NCI-H2196 (cell line): ENCODE data around the gene JAM2.
"Not testable (repeated sequence)": the region's sequence is repeated elsewhere in the genome, so short reads cannot be mapped to it uniquely, and the experiment has no call there.

Experiments
- DNase-seq: peaks from one replicate; lab custom pipeline; 2025; ENCODE audit not compliant: unreplicated experiment; lab: John Stamatoyannopoulos, UW

The JAM2 gene, protein sequence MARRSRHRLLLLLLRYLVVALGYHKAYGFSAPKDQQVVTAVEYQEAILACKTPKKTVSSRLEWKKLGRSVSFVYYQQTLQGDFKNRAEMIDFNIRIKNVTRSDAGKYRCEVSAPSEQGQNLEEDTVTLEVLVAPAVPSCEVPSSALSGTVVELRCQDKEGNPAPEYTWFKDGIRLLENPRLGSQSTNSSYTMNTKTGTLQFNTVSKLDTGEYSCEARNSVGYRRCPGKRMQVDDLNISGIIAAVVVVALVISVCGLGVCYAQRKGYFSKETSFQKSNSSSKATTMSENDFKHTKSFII

GRCh38 chr21:25638660-25639550 lies at the start of gene JAM2:
Gene JAM2 (plus strand): TSS chr21:25639258. CDS start chr21:25639822, 564 bp downstream.
- no peak for DNase-seq

DNA sequence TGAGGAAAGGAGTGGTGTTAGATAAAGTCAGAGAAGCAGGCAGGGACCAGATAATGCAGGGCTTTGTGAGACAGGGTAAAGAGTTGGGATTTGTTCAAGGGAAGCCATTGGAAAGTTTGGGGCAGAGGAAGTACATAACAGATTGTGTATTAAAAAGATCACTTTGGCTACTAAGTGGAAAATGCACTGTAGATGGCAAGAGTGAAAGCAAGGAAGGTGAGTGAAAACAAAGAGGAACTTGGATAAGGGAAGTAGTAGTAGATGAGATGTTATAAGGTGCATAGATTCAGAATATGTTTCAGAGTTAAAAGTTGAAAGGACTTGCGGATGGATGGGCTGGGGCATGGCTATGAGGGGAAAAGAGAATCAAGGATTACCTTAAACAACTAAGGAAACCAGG lies 49.2 kb upstream of the JAM2 start:
- DNase-seq, result no peak

DNA sequence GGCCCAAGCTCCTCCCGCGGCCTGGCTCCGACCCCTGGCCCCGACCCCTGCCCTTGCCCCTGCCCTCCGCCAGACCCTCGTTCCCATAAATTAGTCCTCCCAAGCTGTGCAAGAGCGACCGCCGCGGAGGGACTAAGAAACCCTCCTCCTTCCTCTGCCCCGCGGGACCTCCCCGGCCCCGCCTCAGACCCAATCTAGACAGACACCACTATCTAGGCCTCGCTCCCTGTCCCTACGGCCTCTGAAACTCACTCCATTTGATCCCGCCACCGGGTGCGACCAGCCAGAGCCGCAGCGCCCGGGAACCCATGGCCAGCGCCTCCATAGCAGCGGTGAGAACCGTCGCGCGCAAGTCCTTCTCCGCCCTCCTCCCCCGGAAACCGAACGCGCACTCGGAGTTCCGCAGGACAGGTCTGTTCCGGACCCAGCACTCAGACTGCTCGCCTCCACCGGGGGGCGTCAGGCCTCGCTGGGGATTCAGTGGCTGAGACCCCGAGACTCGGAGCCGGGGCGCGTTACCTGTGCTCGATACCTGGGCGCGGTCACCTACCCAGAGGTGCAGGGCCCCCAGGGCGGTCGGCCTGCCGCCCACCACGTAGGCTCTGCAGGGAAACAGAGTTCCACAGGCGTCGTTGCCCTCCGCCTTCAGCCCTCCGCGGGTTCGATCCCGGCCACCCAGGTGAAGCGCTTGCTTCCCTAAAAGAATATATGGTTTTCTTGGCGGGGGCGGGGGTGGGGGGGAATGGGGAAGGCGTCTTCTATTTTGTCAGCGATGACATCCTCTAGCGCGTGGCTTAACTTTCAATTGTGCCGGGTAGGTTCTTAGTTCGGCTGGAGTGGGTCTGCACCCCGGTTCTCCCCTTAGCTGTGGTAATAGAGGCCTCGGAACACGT lies 31.7 kb upstream of the JAM2 start, which contains the start of gene MRPL39:
Gene MRPL39 (minus strand): TSS at position 331 of the 893 bp plus-strand sequence. CDS start 6 bp downstream, at position 325.
- peak; percentile 88 for DNase-seq

DNA sequence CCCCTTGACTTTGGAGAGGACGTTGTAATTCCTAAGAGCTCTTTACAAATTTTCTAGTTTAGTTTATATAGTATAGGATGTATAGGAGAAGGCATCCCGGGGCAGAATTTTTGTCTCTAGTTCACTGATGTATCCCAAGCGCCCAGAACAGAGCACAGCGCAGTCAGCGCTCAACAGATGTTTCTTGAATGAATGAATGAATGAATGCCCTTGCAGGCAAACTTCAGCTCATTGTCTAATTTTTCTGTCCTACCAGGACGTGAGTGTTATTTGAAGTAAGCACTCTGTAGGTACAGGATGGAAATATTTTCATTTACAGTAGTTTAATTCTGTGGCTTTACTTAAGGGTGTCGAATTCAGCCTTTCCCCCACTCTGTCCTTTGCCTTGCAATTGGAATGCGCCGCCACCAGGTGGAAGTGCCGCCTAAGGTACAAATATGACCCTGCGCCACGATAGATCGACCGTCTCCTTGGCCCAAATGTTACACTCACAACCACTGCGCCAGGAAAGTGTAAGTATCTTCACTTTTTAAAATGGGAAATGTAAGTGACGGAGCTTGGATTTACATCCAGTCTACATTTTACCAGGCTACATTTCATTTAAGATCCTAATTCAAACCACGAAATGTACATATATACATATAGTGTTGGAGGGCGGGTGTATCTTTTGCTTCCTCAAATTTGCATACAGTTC lies 30.9 kb upstream of the JAM2 start:
- DNase-seq, result peak; percentile 74

DNA sequence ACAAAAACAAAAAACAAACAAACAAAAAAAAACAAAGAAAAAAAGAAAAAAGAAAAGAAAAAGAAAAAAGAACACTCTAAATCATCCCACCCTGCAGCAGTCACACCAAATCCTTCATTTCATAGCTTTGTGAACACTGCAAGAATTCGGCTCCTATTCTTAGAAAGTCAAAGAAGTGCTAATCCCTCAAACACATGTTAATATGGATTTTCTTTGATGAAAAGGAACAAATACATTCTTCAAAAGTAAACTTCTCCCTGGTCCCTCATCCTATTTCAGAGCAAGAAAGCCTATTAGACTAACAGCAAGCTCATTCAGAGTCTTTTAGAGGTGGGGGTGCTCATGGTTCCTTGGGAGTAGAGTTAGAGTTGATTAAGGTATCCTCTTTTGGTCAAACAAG lies 24.6 kb upstream of the JAM2 start:
- DNase-seq, result no peak

GRCh38 chr21:25615880-25616279 lies 23.2 kb upstream of the JAM2 start:
- DNase-seq, result no peak

- no peak for DNase-seq
Observed at GRCh38 chr21:25619198-25619597, 19.9 kb upstream of the JAM2 start.

GRCh38 chr21:25624511-25624910 lies 14.5 kb upstream of the JAM2 start:
- no peak for DNase-seq

- no peak for DNase-seq
Observed at GRCh38 chr21:25625036-25625435, 14.0 kb upstream of the JAM2 start.

- not testable (repeated sequence) for DNase-seq
Observed at GRCh38 chr21:25625776-25626555, 13.1 kb upstream of the JAM2 start.

GRCh38 chr21:25626757-25627156 lies 12.3 kb upstream of the JAM2 start:
- DNase-seq, result no peak

DNA sequence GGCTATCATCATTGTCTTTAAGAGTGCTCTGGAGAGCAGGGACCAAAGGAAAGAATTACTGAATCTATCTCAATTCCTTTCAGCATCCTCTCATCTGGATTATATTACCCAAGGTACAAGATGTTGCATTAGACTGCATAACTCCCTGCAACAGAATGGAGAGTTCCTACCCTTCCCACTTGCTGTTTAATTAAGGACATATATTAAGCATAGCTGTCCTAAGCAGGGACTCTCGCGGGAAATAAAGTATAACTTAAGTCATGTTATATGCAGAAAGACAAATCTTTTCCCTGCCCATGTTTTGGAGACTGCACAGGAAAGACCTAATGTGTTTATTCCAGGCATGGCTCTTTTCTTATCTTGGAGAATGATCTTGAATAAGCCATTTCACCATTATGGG lies 6.8 kb upstream of the JAM2 start:
- no peak for DNase-seq

DNA sequence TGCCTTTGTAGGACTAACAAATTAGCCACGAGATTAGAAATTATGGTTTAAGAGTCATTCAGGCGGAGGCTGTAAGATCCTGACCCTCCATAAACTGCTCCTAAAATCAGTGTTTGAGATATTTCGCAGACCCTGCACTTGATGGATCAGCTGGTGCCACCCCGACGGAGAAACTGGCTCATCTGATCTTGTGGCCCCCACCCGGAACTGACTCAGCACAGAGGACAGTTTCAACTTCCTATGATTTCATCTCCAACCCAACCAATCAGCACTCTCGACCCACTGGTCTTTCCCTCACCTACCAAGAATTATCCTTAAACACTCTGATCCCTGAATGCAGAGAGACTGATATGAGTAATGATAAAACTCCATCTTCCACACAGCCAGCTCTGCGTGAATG lies 3.7 kb upstream of the JAM2 start:
- no peak for DNase-seq

DNA sequence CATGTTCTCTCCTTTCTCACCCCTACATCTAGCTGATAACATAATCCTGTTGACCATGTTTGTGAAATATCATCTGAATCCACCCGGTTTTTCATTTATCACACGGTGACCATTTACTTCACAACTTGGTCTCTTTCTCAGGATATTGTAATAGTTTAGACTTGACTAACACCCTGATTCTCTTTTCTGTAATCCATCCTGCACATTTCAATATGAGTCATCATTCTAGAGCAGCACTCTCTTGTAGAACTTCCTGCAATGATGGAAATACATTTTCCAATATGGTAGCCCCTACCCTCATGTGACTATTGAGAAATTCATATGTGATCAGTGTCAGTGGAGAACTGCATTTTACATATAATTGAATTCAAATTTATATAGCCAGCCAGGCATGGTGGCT lies 2.3 kb upstream of the JAM2 start:
- DNase-seq, result no peak

DNA sequence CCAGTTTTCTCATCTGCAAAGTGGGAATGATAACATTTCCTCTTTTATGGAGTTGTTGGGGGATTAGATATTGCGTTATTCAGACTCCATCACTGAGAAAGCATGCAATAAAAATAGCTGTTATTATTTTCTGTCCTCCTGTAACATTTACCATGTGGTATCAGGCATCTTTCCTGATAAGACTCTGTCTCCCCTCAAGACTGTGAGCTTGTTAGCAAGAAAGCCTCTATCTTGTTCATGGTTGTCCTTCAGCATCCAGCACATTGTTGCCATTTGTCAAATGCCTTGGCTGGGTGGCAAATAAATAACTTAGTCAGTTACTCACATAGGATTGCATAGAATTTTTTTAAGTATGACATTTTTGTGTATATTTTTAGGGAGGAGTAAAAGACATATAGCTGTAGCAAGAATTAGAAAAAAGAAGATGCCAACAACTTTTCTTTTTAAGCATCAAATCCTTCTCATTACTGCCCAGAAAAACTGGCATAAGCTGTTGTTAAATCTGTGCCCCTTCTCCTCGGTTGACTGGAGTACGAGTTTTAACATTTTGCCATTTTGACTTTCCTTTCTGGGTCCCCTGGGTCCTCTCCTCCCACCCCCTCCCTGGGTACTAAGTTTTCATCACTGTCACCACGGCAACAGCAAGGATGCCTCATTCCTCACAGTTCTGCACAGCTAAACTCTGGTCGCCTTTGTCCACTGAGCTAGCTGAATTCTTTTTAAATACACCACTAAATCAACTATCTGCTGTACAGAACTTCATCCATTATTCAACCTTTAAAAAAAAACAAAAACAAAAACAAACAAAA lies 1.0 kb upstream of the JAM2 start:
- DNase-seq, result no peak

GRCh38 chr21:25639551-25640201 lies 618 bp downstream of the JAM2 start:
- no peak for DNase-seq

DNA sequence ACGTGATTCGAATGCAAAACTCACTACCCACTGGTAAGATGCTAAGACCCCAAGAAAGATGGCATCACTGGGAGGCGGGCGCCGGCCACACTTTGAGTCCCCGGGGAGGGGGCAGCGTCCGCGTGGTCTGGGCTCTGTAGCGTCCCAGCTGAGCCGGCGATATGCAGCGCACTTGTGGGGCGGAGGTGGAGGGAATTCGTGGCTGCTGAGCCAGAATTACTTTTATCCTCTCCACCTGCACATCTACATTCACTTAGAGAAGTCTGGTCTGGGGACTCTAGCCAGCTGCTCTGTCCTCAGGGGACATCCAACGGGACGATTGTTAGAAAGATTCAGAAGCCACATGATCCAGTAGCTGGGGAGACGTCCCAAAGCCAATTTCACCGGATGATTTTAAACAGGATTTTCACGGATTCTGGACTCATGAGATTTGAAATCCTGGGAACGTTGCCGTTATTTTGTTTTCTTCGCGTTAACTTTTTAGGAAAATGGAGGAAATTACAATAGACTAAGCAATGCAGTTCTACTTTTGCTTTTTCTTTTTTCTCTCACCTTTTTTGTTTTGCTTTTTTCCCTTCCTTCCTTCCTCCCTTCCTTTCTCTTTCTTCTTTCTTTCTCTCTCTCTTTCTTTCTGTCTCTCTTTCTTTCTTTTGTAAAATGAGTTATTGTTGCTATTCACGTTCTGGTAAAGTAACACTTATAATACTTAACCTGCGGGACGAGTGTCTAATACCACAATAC lies 1.3 kb downstream of the JAM2 start:
- DNase-seq, result no peak

GRCh38 chr21:25640943-25641292 lies 1.9 kb downstream of the JAM2 start:
- no peak for DNase-seq
